PC-9 (cell line): ENCODE measurements around the gene TTC28. TPM values are rescaled to one million over a fixed set of nuclear protein-coding genes. Genes with fewer than 3 reads are reported as not detected.

Experiments used
- BruUV-seq: library from RNA; stranded (reverse); fragments of 400-500 nt; replicated peaks from 2 replicates; lab custom pipeline; 2021; lab: Mats Ljungman, UMichigan
- CTCF ChIA-PET: fragments of 300-600 bp; sonication (Branson Sonifier 250); formaldehyde crosslinking; loops from one replicate; lab custom pipeline; 2022; ENCODE audit warnings: antibody characterized with exemption; lab: Charles Lee
- POLR2A ChIA-PET: fragments of 300-600 bp; sonication (Branson Sonifier 250); formaldehyde crosslinking; loops from one replicate; lab custom pipeline; 2022; ENCODE audit warnings: antibody characterized with exemption; ENCODE audit not compliant: unreplicated experiment; lab: Charles Lee
- DNase-seq, 2 experiments: peaks; one replicate each; pipeline versions ENCODE4 v3.0.0 to v3.0.0-alpha.2; 2015 to 2022; ENCODE audit warnings: mixed read lengths in 1 of 2
- H2AFZ ChIP-seq: fragments of 200-600 bp; sonication (generic); 2 replicates; pipeline ENCODE4 v1.8.1; 2017; ENCODE audit warnings: antibody characterized with exemption
- H3F3A ChIP-seq: fragments of 200-600 bp; sonication (generic); 2 replicates; pipeline ENCODE4 v1.8.1; 2017; ENCODE audit warnings: antibody characterized with exemption, mild to moderate bottlenecking, low read depth; ENCODE audit not compliant: insufficient read depth
- H3K27ac ChIP-seq: fragments of 200-600 bp; sonication (generic); 2 replicates; pipeline ENCODE4 v1.6.1; 2016; ENCODE audit warnings: mixed run types
- H3K27me3 ChIP-seq: fragments of 200-600 bp; sonication (generic); 2 replicates; pipeline ENCODE4 v1.6.1; 2016; ENCODE audit warnings: low read depth, mixed run types; ENCODE audit not compliant: insufficient read depth
- H3K36me3 ChIP-seq: fragments of 200-600 bp; sonication (generic); 2 replicates; pipeline ENCODE4 v1.6.1; 2016; ENCODE audit warnings: low read depth, mixed run types
- H3K4me1 ChIP-seq: fragments of 200-600 bp; sonication (generic); replicated peaks from 2 replicates; pipeline ENCODE4 v1.6.1; 2016; ENCODE audit warnings: mixed run types; ENCODE audit not compliant: insufficient read depth
- H3K4me2 ChIP-seq: fragments of 200-600 bp; sonication (generic); 2 replicates; pipeline ENCODE4 v1.6.1; 2017; ENCODE audit warnings: mixed run types
- H3K4me3 ChIP-seq: fragments of 200-600 bp; sonication (generic); 2 replicates; pipeline ENCODE4 v1.6.1; 2016; ENCODE audit warnings: mixed run types
- H3K79me2 ChIP-seq: fragments of 200-600 bp; sonication (generic); 2 replicates; pipeline ENCODE4 v1.6.1; 2017; ENCODE audit warnings: low read depth, mixed run types
- H3K9me2 ChIP-seq: fragments of 200-600 bp; sonication (generic); 2 replicates; pipeline ENCODE4 v1.8.1; 2017; ENCODE audit warnings: mild to moderate bottlenecking; ENCODE audit not compliant: insufficient read depth
- H3K9me3 ChIP-seq: fragments of 200-600 bp; sonication (generic); 2 replicates; pipeline ENCODE4 v1.8.1; 2016; ENCODE audit warnings: low read depth; ENCODE audit not compliant: insufficient read depth
- H4K20me1 ChIP-seq: fragments of 200-600 bp; sonication (generic); 2 replicates; pipeline ENCODE4 v1.8.1; 2017; ENCODE audit not compliant: insufficient read depth
- EZH2 ChIP-seq: fragments of 200-600 bp; sonication (generic); IDR thresholded peaks from 2 replicates; pipeline ENCODE4 v1.8.0; 2017; ENCODE audit warnings: antibody characterized with exemption, low read depth
- intact Hi-C: fragments of 100-400 bp; cut with micrococcal nuclease; formaldehyde crosslinking; loops from one replicate; pipeline ENCODE4 v1.10.0; 2022; ENCODE audit not compliant: unreplicated experiment
- total RNA-seq: library from RNA; stranded (reverse); gene quantifications from 2 replicates; pipeline ENCODE4 v1.2.3, GENCODE V29; 2021
- TF ChIP-seq, protein P1 (sequence below): fragments of 200-600 bp; sonication (generic); conservative IDR thresholded peaks from 2 replicates; pipeline ENCODE4 v1.6.1; 2017; ENCODE audit warnings: mixed run types, antibody characterized with exemption, mild to moderate bottlenecking, moderate library complexity

Gene TTC28
- total RNA-seq, 1 experiment from 2014 or later = 6.7 TPM

GRCh38 chr22:28481725-28482124 lies 197.9 kb downstream of the TTC28 start:
- H3K36me3 ChIP-seq = no peaks in the 10 kb centered on the region
- H3K4me2 ChIP-seq = no peak overlapping the region
- no peaks in the 10 kb centered on the region for H4K20me1 ChIP-seq
- no peaks in the 10 kb centered on the region for H3K4me1 ChIP-seq
- no peaks in the 10 kb centered on the region for H3K79me2 ChIP-seq
- intact Hi-C loops = no loop called here
- POLR2A ChIA-PET = no interaction called here
- no peaks in the 10 kb centered on the region for H3K9me3 ChIP-seq
- no peaks in the 10 kb centered on the region for H3K9me2 ChIP-seq
- CTCF ChIA-PET = no interaction called here
- TF ChIP-seq, protein P1, sequence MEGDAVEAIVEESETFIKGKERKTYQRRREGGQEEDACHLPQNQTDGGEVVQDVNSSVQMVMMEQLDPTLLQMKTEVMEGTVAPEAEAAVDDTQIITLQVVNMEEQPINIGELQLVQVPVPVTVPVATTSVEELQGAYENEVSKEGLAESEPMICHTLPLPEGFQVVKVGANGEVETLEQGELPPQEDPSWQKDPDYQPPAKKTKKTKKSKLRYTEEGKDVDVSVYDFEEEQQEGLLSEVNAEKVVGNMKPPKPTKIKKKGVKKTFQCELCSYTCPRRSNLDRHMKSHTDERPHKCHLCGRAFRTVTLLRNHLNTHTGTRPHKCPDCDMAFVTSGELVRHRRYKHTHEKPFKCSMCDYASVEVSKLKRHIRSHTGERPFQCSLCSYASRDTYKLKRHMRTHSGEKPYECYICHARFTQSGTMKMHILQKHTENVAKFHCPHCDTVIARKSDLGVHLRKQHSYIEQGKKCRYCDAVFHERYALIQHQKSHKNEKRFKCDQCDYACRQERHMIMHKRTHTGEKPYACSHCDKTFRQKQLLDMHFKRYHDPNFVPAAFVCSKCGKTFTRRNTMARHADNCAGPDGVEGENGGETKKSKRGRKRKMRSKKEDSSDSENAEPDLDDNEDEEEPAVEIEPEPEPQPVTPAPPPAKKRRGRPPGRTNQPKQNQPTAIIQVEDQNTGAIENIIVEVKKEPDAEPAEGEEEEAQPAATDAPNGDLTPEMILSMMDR = no peak
- no peak for TF ChIP-seq EZH2
- H3K27me3 ChIP-seq = no peaks in the 10 kb centered on the region
- no peak overlapping the region for H3K4me3 ChIP-seq
- no peak for DNase-seq
- no peak overlapping the region for H3K27ac ChIP-seq
- no peaks in the 10 kb centered on the region for H3F3A ChIP-seq
- no peak overlapping the region for H2AFZ ChIP-seq
- BruUV-seq = no TSS peak

GRCh38 chr22:28480000-28480715 lies 199.5 kb downstream of the TTC28 start:
- no peak for DNase-seq
- Histone ChIP-seq H3K36me3 (no peaks in the 10 kb centered on the region), H4K20me1 (no peaks in the 10 kb centered on the region), H3K79me2 (no peaks in the 10 kb centered on the region), H3K27ac (no peak overlapping the region), H3F3A (no peaks in the 10 kb centered on the region), H3K27me3 (no peaks in the 10 kb centered on the region), H3K4me3 (no peak overlapping the region), H3K4me2 (no peak overlapping the region), H2AFZ (no peak overlapping the region), H3K9me2 (no peaks in the 10 kb centered on the region), H3K4me1 (no peaks in the 10 kb centered on the region), H3K9me3 (no peaks in the 10 kb centered on the region)
- BruUV-seq = no TSS peak
- ChIA-PET POLR2A (no interaction called here), CTCF (no interaction called here)
- TF ChIP-seq, protein P1 = no peak
- no peak for TF ChIP-seq EZH2
- intact Hi-C loops = no loop called here

DNA sequence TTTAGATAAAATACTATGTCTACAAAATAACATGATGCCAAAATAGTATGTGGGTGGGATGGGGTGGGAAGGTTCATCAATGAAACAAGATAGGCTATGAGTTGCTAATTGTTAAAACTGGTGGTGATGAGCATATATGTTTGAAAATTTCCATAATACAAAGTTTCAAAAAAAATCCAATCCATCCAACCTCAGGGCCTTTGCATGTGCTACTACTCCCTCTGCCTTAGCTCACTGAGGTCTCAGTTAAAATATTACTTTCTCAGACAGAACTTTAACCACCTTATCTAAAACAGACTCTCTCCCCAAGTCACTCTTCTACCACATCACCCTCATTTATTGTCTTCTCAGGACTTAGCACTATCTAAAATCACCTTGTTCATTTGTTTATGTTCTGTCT lies 201.1 kb downstream of the TTC28 start:
- no peak overlapping the region for H3K4me3 ChIP-seq
- CTCF ChIA-PET = no interaction called here

More for the DNA sequence above, 201.1 kb downstream of the TTC28 start:
- BruUV-seq = no TSS peak
- no peaks in the 10 kb centered on the region for H3K36me3 ChIP-seq
- POLR2A ChIA-PET = no interaction called here
- intact Hi-C loops = no loop called here
- no peaks in the 10 kb centered on the region for H3K79me2 ChIP-seq
- no peaks in the 10 kb centered on the region for H3K9me2 ChIP-seq
- no peaks in the 10 kb centered on the region for H3K9me3 ChIP-seq
- H3K4me1 ChIP-seq = no peaks in the 10 kb centered on the region
- no peaks in the 10 kb centered on the region for H4K20me1 ChIP-seq
- no peak overlapping the region for H2AFZ ChIP-seq
- TF ChIP-seq, protein P1 = no peak
- no peak for TF ChIP-seq EZH2
- H3K27ac ChIP-seq = no peak overlapping the region
- no peaks in the 10 kb centered on the region for H3F3A ChIP-seq
- no peaks in the 10 kb centered on the region for H3K27me3 ChIP-seq
- H3K4me2 ChIP-seq = no peak overlapping the region
- no peak for DNase-seq
